Cardiac septum (tissue), 1 donor: ENCODE measurements around the gene HACD3. TPM values are rescaled to one million over a fixed set of nuclear protein-coding genes. Genes with fewer than 3 reads are reported as not detected.
A peak's percentile ranks its signal among the peaks of the same experiment; 100 is the strongest.
"Not testable (repeated sequence)": the region's sequence is repeated elsewhere in the genome, so short reads cannot be mapped to it uniquely, and the experiment has no call there.

ENCODE experiments used
- DNase-seq: peaks from one replicate; pipeline ENCODE4 v3.0.0-alpha.2; 2020; ENCODE audit warnings: low spot score
- intact Hi-C: fragments of 100-400 bp; cut with DNase I; formaldehyde crosslinking; loops from one replicate; pipeline ENCODE4 v1.14.0; 2022
- total RNA-seq: library from RNA; stranded (reverse); fragmentation: NEBNext Ultra II Directional; extraction: Animal tissue kit (Norgen Biotek cat#: 25700); gene quantifications from one replicate; pipeline ENCODE4 v1.2.1, GENCODE V29; 2021
- donor health status: DM: no; HTN: no; CAD: no.

Gene HACD3
- total RNA-seq, 1 donor from 2014 or later, result 9.6 TPM

GRCh38 chr15:65584241-65584640 lies 54.0 kb downstream of the HACD3 start:
- no peak for DNase-seq
- intact Hi-C loops, result no loop called here

DNA sequence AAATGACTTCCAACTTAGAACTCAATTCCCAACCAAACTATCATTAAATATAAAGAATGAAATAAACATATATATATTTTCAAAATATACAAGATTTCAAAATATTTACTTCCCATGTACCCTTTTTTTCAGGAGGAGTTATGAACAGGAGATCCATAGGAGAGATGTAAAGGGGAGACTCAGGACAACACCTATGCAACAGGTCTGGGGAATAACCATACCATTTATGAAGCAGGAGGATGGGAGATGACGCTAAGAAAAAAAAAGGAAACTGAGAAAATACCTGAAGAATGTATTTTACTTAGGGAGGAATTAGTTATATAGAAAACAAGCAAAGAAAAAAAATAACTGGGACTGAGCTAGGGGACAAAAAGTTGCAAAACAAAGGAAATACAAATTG lies 56.8 kb downstream of the HACD3 start:
- DNase-seq, result no peak
- intact Hi-C loops, result no loop called here

DNA sequence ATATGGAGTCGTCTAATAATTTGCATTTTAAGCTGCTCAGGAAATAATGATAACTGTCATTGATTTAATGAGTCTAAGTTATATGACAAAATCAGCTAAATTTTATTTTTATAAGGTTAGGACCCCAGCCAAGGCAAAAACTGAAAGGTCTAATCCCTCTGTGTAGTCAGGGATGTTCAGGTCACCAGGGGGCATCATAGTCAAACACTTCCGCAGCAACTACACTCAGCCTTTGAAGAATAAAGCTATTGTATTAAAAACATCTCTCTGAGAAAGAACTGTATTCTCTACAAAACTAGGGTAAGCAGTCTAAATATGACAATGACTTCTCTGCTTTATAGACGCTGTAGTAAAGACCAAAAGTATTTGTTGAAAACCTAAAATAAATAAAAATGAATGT lies 65.7 kb downstream of the HACD3 start:
- no peak for DNase-seq
- intact Hi-C loops, result no loop called here

DNA sequence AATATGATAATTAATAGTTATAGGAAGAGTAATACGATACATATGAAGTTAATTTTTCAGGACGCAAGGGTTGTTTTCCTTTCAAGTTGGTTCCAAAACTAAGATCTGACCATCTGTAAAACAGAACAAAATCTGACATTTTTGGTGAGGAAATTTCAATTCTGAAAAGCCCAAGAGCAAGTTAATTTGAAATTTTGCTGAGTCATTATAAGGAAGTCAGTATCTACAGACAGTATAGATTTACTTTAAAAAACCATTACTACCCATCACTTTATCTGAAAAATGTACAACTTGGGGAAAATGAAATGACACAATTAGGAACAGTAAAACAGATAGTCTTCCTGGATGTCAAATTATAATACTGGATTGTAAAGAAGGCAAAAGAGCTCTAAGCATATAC lies 68.2 kb downstream of the HACD3 start:
- DNase-seq, result no peak
- intact Hi-C loops, result no loop called here

- intact Hi-C loops, result no loop called here
- DNase-seq, result no peak
Measured at GRCh38 chr15:65599677-65600076, 69.4 kb downstream of the HACD3 start.

- DNase-seq, result no peak
- intact Hi-C loops, result no loop called here
Measured at GRCh38 chr15:65603134-65603533, 72.9 kb downstream of the HACD3 start.

DNA sequence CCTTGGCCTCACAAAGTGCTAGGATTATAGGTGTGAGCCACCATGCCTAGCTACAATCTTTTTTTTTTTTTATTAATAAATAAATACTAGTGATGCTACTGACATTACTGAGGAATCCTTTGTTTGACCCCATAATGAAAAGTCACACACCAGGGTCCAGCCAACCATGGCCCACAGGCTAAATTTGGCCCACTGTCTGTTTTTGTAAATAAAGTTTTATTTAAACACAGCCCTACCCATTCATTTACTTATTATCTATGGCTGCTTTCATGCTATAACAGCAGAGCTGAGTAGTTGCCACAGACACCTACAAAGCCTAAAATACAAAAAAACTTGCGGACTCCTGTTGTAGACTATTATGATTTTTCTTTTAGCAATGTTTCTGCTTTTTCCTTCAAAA lies 73.3 kb downstream of the HACD3 start:
- intact Hi-C loops, result no loop called here
- no peak for DNase-seq

DNA sequence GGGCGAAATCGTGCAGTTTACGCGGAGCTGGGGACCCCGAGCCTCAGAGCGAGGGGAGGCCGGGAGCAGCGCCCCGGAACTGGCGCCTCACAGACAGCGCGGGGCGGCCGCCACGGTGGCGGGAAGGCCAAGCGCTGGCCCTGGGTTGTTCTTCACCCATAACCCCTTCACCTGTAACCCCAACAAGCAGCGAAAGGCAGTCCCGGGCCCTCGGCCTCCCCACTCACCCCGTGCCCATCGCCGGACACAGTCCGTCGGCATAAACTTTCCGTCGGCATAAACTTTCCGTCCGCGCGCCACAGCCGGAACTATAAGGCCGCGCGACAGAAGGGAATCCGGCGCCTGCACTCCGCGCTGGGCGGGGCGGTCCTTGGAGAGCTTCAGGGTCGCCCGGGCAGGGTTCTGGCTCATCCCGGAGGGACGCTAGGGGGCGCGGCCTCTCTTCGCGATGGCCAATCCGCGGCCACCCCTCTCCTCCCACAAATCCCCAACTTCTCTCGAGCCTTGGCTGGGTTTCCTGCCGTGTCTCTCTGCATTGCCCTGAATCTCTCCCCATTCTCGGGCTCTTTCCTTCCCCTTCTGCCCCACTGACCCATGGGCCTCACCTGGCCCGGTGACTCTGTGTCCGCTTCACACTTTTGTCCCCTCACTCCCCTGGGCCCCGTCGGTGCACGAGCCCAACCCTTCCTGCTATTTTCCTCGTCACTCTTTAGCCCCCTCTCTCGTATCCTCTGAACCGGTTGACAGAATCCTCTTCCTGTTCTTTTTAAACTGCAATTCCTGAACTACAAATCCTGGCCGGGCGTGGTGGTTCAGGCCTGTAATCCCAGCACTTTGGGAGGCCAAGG lies 80.8 kb downstream of the HACD3 start, which contains the start of gene INTS14:
Gene INTS14 (minus strand): TSS at position 261 of the 848 bp plus-strand sequence. CDS start 3,751 bp downstream, outside the sequence.
- DNase-seq, result peak; percentile 98
- intact Hi-C loops, result no loop called here

- no peak for DNase-seq
- intact Hi-C loops, result no loop called here
Measured at GRCh38 chr15:65611888-65612615, 81.8 kb downstream of the HACD3 start.

- intact Hi-C loops, result no loop called here
- DNase-seq, result no peak
Measured at GRCh38 chr15:65612616-65612946, 82.3 kb downstream of the HACD3 start.

DNA sequence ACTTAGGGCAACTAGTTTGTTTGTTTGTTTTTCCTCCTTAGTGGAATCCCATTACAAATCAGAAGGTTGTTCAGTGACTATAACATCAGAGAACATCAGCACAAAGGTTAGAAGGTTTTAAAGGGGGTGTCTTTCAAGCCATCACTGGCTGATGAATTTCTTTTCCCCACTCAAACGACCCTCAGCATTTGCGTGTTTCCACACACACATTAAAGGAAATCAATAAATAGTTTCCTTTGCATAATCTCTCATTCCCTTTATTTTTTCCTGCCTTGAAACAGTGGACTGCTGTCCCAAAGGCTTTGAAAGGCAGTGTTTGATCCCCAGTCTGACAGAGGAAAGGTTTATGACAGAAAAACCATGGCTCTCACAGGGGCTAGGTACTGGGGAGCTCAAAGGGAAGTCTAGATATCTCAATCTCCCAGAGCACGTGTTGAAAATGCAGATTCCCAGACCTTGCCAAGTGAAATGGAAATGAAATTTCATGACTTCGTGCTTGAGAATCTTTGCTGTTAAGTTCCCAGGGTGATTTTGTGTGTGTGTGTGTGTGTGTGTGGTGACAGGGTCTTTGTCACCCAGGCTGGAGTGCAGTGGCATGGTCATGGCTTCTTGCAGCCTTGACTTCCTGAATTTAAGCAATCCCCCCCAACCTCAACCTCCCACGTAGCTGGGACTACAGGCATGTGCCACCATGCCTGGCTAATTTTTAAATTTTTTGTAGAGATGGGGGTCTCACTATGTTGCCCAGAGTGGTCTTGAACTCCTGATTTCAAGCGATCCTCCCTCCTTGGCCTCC lies 82.9 kb downstream of the HACD3 start:
- intact Hi-C loops, result no loop called here
- DNase-seq, result no peak

- intact Hi-C loops, DNase-seq: not testable (repeated sequence)
Measured at GRCh38 chr15:65615887-65616286, 85.6 kb downstream of the HACD3 start.

GRCh38 chr15:65618560-65619109 lies 88.4 kb downstream of the HACD3 start:
- intact Hi-C loops, result no loop called here
- DNase-seq, result no peak

GRCh38 chr15:65619626-65620290 lies 89.5 kb downstream of the HACD3 start:
- no peak for DNase-seq
- intact Hi-C loops, result no loop called here

DNA sequence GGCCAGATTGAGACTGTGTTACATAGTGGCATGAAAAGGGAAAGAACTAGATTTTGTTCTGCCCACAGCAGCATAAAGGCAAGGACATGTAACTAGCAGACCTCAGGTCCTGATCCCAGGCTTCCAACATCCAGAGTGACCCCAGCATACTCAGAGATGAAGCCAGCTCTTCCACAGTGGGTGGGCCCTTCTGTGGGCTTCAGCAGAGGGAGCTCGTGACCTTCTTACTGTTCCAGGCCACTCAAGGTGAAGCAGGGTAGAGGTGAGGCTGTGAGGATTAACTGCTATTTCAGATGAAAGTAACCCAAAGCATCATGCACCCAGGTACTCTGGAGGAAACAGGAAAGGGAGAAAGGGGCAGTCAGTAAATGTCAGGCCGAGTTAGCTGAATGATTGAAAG lies 90.6 kb downstream of the HACD3 start:
- intact Hi-C loops, result no loop called here
- DNase-seq, result no peak

DNA sequence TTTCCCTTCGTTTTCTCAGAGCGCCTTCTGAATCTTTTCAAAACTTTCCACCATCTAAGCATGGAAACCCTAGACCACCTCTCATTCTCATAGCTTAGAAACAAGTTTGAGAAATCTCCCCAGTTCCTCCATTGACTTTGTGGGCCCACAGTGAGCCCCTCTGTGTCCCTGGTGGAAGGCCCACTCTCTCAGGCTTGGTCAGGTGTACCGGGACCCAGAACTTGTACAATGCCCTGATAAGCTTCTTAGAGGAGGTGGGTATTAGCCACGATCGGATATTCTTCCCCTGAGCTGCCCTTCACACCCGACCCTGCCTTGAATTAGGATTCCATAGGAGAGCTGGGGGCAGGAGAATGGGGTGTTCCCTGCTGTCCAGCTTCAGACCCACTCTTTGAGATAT lies 91.4 kb downstream of the HACD3 start, which contains the start of gene SLC24A1:
Gene SLC24A1 (plus strand): TSS at position 301 of the 400 bp plus-strand sequence. CDS start 2,143 bp downstream, outside the sequence.
- DNase-seq, result no peak
- intact Hi-C loops, result no loop called here

GRCh38 chr15:65623103-65623502 lies 92.8 kb downstream of the HACD3 start:
- DNase-seq, result no peak
- intact Hi-C loops, result no loop called here

DNA sequence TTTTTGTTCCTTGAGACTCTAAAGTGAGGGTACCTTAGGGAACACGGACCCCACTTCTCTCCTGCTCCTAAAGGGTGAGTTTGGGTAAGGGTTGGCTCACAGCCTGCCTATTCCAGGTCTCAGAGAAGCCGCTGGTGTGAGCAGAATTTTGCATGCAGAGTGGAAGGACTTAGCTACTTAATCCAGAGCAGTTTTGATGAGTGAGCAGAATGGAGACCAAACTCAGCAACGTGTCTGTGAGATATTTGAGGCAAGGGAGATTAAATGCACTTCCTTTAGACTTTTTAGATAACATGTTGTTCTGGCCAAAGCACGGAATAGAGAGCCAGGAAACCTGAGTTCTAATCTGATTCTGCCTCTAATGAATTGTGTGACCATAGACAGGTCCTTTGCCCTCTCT lies 96.6 kb downstream of the HACD3 start:
- DNase-seq, result no peak
- intact Hi-C loops, result no loop called here
